ENCODE data around the gene ARID4A. TPM values are rescaled to one million over a fixed set of nuclear protein-coding genes. Genes with fewer than 3 reads are reported as not detected.
"Not testable (repeated sequence)": the region's sequence is repeated elsewhere in the genome, so short reads cannot be mapped to it uniquely, and the experiment has no call there.

ARID4A gene
- total and polyA plus RNA-seq, 4 donors = 7.3 to 49.3 (median 15.2) TPM

DNA sequence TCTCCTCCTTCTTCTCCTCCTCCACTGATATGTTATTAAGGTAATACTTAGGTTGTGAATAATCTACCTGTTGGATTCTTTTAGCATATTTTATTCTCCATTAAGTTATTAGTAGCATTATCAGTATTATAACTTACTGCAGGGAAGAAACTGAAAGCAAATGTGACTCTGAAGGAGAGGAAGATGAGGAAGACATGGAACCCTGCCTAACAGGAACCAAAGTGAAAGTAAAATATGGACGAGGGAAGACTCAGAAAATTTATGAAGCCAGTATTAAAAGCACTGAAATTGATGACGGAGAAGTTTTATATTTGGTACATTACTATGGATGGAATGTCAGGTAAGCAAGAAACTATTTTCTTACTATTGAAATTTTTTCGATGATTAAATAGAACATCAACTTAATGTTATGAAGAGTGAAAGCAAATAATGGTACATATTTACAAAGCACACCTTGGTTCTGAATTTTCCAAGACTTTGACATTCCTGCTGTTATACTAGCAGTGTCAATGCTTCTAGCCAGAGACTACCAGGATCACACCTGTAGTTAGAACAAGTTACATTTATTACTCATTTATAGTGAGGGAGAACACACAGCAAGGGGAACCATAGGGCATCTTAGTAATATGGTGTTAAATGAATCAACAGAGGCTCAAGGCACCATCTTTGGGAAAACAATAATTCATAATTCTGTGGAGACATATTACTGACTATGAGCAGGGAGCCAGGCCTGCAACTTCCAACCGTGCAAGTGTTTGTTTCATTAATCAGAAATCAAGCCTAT lies 55.4 kb downstream of the ARID4A start:
- no peaks in the 10 kb centered on the region for H3K27me3 ChIP-seq (ENCODE audit: control insufficient read depth in 3 of 3, insufficient read depth in 3 of 3, low read length in 2 of 3)
- peaks cover 0 to 4% (median 0%) of the 10 kb centered on the region in 5 donors for H3K4me1 ChIP-seq (ENCODE audit: control insufficient read depth in 5 of 5, insufficient read depth in 5 of 5, low read length in 5 of 5)
- TF ChIP-seq, protein P1, sequence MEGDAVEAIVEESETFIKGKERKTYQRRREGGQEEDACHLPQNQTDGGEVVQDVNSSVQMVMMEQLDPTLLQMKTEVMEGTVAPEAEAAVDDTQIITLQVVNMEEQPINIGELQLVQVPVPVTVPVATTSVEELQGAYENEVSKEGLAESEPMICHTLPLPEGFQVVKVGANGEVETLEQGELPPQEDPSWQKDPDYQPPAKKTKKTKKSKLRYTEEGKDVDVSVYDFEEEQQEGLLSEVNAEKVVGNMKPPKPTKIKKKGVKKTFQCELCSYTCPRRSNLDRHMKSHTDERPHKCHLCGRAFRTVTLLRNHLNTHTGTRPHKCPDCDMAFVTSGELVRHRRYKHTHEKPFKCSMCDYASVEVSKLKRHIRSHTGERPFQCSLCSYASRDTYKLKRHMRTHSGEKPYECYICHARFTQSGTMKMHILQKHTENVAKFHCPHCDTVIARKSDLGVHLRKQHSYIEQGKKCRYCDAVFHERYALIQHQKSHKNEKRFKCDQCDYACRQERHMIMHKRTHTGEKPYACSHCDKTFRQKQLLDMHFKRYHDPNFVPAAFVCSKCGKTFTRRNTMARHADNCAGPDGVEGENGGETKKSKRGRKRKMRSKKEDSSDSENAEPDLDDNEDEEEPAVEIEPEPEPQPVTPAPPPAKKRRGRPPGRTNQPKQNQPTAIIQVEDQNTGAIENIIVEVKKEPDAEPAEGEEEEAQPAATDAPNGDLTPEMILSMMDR (IDR thresholded peaks at IDR 0.05; ENCODE audit: control extremely low read depth, extremely low read depth) = no peak
- peak in 1 of 3 donors; percentile 17 for DNase-seq
- H3K36me3 ChIP-seq (ENCODE audit: control insufficient read depth in 4 of 4, insufficient read depth in 4 of 4, low read length in 4 of 4) = peaks cover 9 to 33% (median 26%) of the 10 kb centered on the region in 4 donors
- H3K9me3 ChIP-seq (ENCODE audit: control insufficient read depth in 4 of 4, insufficient read depth in 3 of 4, low read length in 3 of 4) = no peaks in the 10 kb centered on the region
- no peak overlapping the region for H3K27ac ChIP-seq (ENCODE audit: low read depth in 1 of 2, low read length in 1 of 2)
- H3K9ac ChIP-seq (ENCODE audit: insufficient read depth in 1 of 2, low read length in 2 of 2) = no peak overlapping the region
- no peak for ATAC-seq (ENCODE audit: insufficient read depth, low FRiP score)
- WGBS, 2 donors = 51 to 53% methylated on average over 4 of the region's 4 CpGs
- H3K4me3 ChIP-seq = no peak overlapping the region

DNA sequence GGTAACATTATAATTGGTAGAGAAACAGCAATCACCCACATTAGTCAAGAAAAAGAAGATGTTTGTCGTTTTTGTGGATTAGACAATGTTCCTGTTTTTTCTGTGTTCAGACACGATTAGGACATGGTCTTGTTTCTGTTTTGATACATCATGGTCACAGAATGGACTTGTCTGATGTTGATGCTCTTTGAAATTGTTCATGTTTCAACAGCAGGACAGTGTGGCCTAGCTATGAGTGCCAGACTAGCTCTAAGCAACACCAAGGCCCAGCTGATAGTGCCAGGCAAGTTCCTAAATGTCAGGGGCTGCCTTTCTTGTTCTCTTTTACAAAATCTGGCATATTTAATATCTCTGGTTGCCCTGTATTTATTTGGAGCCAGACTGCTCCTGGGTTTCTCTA lies 56.5 kb downstream of the ARID4A start:
- 35 to 73% methylated on average over 2 of the region's 2 CpGs for WGBS, 2 donors
- no peak for ATAC-seq (ENCODE audit: insufficient read depth, low FRiP score)
- peaks cover 12 to 38% (median 24%) of the 10 kb centered on the region in 4 donors for H3K36me3 ChIP-seq (ENCODE audit: control insufficient read depth in 4 of 4, insufficient read depth in 4 of 4, low read length in 4 of 4)
- H3K4me1 ChIP-seq (ENCODE audit: control insufficient read depth in 5 of 5, insufficient read depth in 5 of 5, low read length in 5 of 5) = peaks cover 0 to 4% (median 0%) of the 10 kb centered on the region in 5 donors
- no peak overlapping the region for H3K27ac ChIP-seq (ENCODE audit: low read depth in 1 of 2, low read length in 1 of 2)
- no peaks in the 10 kb centered on the region for H3K9me3 ChIP-seq (ENCODE audit: control insufficient read depth in 4 of 4, insufficient read depth in 3 of 4, low read length in 3 of 4)
- DNase-seq = no peak
- TF ChIP-seq, protein P1 (IDR thresholded peaks at IDR 0.05; ENCODE audit: control extremely low read depth, extremely low read depth) = no peak
- H3K4me3 ChIP-seq = no peak overlapping the region
- H3K27me3 ChIP-seq (ENCODE audit: control insufficient read depth in 3 of 3, insufficient read depth in 3 of 3, low read length in 2 of 3) = no peaks in the 10 kb centered on the region
- H3K9ac ChIP-seq (ENCODE audit: insufficient read depth in 1 of 2, low read length in 2 of 2) = no peak overlapping the region

DNA sequence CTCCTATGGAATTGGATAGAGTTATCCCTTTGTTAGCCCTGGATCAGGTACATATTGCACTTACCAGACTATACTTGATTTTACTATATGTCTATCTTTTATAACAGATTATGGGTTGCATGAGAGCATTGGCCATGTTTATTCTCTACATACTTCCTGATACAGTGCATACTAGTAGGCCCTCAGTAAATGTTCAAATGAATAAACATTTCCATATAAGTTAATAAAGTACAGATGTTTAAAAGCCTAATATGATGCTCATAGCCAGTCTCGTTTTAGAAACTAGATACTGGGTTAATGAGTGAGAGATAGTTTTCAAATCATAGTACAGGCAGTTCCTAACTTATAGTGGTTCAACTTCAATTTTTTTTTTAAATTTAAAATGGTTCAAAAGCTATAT lies 57.9 kb downstream of the ARID4A start:
- H3K4me1 ChIP-seq (ENCODE audit: control insufficient read depth in 5 of 5, insufficient read depth in 5 of 5, low read length in 5 of 5) = peaks cover 0 to 4% (median 0%) of the 10 kb centered on the region in 5 donors
- H3K27ac ChIP-seq (ENCODE audit: low read depth in 1 of 2, low read length in 1 of 2) = no peak overlapping the region
- 90 to 91% methylated on average over 1 of the region's 1 CpG for WGBS, 2 donors
- no peak for DNase-seq
- H3K27me3 ChIP-seq (ENCODE audit: control insufficient read depth in 3 of 3, insufficient read depth in 3 of 3, low read length in 2 of 3) = no peaks in the 10 kb centered on the region
- no peaks in the 10 kb centered on the region for H3K9me3 ChIP-seq (ENCODE audit: control insufficient read depth in 4 of 4, insufficient read depth in 3 of 4, low read length in 3 of 4)
- ATAC-seq (ENCODE audit: insufficient read depth, low FRiP score) = no peak
- H3K4me3 ChIP-seq = no peak overlapping the region
- no peak overlapping the region for H3K9ac ChIP-seq (ENCODE audit: insufficient read depth in 1 of 2, low read length in 2 of 2)
- H3K36me3 ChIP-seq (ENCODE audit: control insufficient read depth in 4 of 4, insufficient read depth in 4 of 4, low read length in 4 of 4) = peaks cover 14 to 38% (median 25%) of the 10 kb centered on the region in 4 donors
- TF ChIP-seq, protein P1 (IDR thresholded peaks at IDR 0.05; ENCODE audit: control extremely low read depth, extremely low read depth) = no peak

- ATAC-seq (ENCODE audit: insufficient read depth, low FRiP score); H3K9ac ChIP-seq (ENCODE audit: insufficient read depth in 1 of 2, low read length in 2 of 2); H3K4me3 ChIP-seq; H3K27me3 ChIP-seq (ENCODE audit: control insufficient read depth in 3 of 3, insufficient read depth in 3 of 3, low read length in 2 of 3); H3K9me3 ChIP-seq (ENCODE audit: control insufficient read depth in 4 of 4, insufficient read depth in 3 of 4, low read length in 3 of 4); DNase-seq; H3K27ac ChIP-seq (ENCODE audit: low read depth in 1 of 2, low read length in 1 of 2); H3K4me1 ChIP-seq (ENCODE audit: control insufficient read depth in 5 of 5, insufficient read depth in 5 of 5, low read length in 5 of 5): not testable (repeated sequence)
- 95 to 100% methylated on average over 1 of the region's 1 CpG for WGBS, 2 donors
- H3K36me3 ChIP-seq (ENCODE audit: control insufficient read depth in 4 of 4, insufficient read depth in 4 of 4, low read length in 4 of 4) = peaks cover 12 to 42% (median 25%) of the 10 kb centered on the region in 4 donors
These were observed 63.9 kb downstream of the ARID4A start for GRCh38 chr14:58362272-58362671.

Data from lung (tissue), 12 donors.